GM21717 (cell line): ENCODE data around the gene NHS.

ENCODE experiments used
- ATAC-seq: cut with Tn5 transposase; IDR thresholded peaks from one replicate; pipeline ENCODE4 v1.9.1; 2021; ENCODE audit warnings: mild to moderate bottlenecking, moderate library complexity; ENCODE audit not compliant: unreplicated experiment

The NHS gene

GRCh38 chrX:17608888-17609287, 233.9 kb downstream of the NHS start:
- no peak for ATAC-seq

DNA sequence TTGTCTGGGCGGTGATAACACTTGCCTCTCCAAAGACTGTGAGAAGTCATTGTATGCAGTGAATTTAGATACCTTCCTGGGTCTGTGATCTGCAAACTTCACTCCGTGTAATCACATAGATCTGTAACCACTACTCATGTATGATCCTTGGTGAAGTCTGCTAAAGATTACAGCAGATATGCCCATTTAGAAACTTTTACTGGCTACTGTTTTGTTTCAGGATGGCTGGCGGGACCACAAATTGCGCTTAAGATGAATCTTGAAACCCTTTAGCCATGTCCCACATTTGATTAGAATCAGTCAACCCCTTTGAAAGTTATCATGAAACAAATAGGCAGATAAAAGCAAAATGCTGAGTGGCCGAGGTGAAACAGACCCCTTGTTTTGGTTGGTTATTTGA, 235.8 kb downstream of the NHS start:
- ATAC-seq, result no peak

GRCh38 chrX:17613979-17614588, 239.1 kb downstream of the NHS start:
- ATAC-seq, result peak; percentile 72

GRCh38 chrX:17616936-17617335, 241.9 kb downstream of the NHS start:
- no peak for ATAC-seq

- ATAC-seq, result no peak
Observed at GRCh38 chrX:17617806-17618205, 242.8 kb downstream of the NHS start.

DNA sequence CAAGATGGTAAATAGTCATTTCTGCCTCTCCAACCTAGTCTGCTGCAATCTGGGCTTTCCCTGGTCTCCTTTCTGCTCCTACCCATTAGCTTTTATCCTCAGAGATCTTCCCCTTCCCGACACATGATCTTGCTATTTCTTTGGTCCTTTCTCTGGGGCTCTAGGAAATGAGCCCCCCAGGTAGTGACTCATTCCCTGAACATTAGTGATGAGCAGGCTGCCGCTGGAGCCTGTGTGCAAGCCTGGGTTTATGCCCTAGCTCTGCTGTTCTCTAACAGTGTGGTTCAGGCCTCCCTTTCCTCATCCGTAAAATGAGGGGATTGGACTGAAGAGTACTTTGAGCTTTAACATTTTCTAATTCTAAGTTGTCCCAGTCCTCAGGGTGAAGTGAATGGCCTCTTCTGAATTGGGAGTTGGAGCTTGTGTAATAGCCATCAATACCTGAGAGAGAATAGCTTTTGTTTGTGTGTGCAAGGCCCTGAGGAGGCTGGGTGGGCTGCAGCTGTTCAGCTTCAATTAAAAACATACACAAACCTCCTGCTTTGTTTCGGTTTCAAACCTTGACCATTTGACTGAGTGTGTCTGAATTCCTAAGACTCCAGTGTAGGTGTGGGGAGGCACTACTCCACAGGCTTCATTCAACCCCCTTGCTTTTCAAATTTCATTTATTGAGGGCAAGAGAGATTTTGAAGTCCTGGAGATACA, 246.7 kb downstream of the NHS start:
- ATAC-seq, result no peak

DNA sequence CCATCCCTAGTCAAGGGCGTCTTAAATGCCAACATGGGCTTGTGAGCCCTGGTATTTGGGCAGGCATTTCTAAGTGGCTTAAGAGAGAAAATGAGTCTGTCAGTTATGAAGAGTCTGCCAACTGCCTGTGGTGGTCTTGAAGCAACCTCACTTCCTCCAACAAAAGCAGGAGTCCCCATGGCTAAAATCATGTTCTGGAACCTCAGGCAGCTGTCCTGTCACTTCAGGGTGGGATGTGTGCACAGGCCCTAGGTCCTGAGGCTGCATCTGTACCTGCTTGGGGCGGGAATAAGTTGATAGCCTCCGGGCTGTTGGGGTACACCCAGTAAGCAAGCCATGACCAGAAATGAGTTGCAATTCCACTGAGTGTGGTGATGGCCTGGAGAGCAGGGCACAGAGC, 247.3 kb downstream of the NHS start:
- no peak for ATAC-seq

GRCh38 chrX:17623750-17624149, 248.8 kb downstream of the NHS start:
- ATAC-seq, result no peak

DNA sequence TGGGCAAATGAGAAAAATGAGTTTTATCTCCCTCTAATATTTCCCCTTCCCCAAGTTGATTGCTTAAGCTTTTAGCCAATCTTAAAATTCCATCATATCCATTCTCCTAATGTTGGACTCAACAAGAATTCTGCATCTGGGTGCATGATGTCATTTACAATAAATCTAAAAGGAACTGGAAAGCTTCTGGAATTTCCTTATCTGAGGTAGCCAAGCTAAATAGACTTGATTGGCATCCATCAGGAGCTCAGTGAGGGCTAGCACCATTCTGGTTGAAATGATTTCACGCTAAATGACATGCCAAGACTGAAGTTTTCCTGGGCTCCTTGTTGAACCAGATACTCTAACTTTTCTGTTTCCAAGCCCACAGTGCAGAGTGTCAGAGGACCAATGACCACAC, 252.0 kb downstream of the NHS start:
- no peak for ATAC-seq

- ATAC-seq, result no peak
Observed at GRCh38 chrX:17628976-17629375, 254.0 kb downstream of the NHS start.

DNA sequence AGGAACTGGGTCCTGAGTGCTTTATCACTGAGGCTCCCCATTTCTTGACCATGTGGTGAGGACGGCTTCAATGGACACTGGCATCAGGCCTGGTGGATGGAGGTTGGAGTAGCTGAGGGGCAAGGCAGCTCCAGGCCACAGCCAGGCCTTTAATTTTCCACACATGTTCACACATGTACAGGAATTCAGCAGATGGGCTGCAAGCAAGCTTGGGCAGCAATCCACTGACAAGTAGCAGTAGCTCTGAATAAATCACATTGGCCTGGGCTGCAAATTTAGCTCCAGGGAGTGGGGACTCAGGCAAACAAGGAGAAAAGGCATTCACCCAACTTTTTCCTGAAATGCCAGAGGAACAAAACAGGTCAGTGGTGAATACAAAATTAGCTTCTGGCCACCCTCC, 254.5 kb downstream of the NHS start:
- ATAC-seq, result no peak

GRCh38 chrX:17631647-17632046, 256.6 kb downstream of the NHS start:
- ATAC-seq, result no peak

GRCh38 chrX:17632942-17633341, 257.9 kb downstream of the NHS start:
- ATAC-seq, result no peak

GRCh38 chrX:17633546-17633945, 258.5 kb downstream of the NHS start:
- ATAC-seq, result no peak

- no peak for ATAC-seq
Observed at GRCh38 chrX:17634542-17635207, 259.7 kb downstream of the NHS start.

DNA sequence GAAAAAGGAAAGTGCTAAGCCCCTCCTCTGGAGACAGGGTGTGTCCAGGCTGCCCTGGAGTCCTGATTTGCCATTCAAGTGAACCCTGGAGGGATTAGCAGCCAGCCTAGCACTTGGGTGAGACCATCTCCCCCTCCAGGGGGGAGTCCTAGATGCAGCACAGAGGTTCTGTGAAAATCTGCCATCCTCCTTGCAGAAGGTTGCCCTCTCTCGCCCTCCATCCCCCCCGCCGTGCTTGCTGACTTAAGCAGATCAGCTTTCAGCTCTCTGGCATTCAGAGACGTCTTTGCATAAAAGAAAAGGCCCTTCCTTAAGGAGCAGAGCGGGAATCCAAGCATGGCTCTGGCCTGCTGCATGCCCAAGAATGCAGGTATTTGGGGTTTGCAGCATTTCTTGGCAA, 260.2 kb downstream of the NHS start:
- no peak for ATAC-seq

DNA sequence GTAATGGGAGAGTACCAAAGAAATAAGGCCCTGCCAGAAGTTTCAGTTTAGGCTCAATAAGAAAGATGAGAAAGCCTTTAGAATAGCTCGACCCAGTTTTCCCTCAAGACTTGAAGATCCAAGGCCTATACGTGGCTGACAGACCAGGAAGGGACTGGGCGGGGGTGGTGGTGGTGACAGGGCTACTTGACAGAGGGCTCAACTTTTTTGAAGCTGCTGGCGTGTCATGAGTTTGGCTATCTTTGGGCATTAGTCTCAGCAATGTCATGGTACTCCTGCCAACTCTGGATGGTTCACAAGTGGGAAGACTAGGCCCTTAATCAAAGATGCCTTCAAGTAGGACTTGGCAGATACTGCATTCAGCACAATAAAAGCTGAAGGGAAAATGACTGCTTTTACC, 262.2 kb downstream of the NHS start:
- ATAC-seq, result no peak

DNA sequence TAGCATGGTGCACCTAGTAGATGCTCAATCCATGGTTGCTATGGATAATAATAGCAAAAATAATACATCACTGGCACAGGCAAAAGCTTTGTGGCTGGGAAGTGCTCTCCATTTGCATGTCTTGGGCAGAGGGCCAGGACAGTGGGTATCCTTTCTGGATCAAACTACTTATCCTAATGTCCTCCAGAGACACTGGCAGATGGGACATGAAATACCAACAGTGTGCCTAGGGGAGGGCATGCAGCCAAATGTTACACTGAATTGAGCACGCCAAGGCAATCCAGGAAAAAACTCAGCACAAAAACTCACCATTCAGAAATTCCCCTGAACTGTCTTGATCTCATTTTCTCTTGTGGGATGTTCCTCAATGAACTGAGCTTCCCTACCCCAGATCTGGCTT, 263.7 kb downstream of the NHS start:
- ATAC-seq, result no peak

DNA sequence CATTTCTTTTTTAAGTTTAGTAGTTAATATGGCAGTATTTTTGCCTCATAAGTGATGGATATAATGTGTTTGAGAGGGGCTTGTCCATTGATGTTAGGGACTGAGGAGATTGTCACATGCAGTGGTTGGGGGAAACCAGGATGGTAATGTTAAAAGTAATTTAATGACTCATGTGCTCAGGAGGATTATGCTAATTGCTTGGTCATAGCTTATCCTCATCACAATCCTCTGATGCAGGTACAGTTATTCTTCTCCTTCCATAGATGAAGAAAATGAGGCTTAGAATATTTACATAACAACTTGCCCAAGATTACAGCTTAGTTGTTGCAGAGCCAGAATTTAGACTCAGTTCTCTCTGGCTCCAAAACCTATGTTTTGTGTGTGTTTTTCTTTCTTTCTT, 267.9 kb downstream of the NHS start:
- no peak for ATAC-seq

DNA sequence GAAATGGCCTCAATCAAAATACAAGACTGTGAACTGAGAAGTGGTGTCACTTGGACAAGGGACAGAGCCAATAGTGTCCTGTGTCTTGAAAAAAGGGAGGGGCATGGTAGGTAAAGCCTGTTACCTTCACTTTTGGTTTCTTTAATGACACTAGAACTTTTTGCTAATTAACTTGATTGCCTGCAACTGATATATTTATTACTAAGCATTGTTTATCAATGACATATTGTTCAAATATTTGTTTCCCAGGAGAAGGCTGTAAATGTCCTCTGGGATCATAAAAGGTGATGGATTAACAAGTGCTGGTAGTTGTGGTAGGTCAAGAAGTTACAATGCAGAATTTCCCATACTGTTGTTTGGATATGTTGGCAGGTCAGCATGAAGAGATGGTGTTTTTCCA, 268.5 kb downstream of the NHS start:
- ATAC-seq, result no peak

- ATAC-seq, result no peak
Observed at GRCh38 chrX:17644001-17644400, 269.0 kb downstream of the NHS start.

GRCh38 chrX:17654116-17654515, 279.1 kb downstream of the NHS start:
- no peak for ATAC-seq
